Putamen (tissue), 1 donor: ENCODE measurements around the gene GLIS2.
A peak's percentile ranks its signal among the peaks of the same experiment; 100 is the strongest.

ENCODE experiments used
- DNase-seq: peaks from one replicate; pipeline ENCODE4 v3.0.0-alpha.2; 2016; ENCODE audit warnings: low spot score

Gene GLIS2

GRCh38 chr16:4371357-4372000 is 55.6 kb downstream of the GLIS2 start, which contains the start of gene VASN:
Gene VASN, plus strand, starts transcription at chr16:4371848. Its CDS starts 9,030 bp downstream, at chr16:4380878.
- no peak for DNase-seq

GRCh38 chr16:4372001-4372577 is 56.2 kb downstream of the GLIS2 start:
- DNase-seq = no peak

GRCh38 chr16:4372578-4373355 is 56.9 kb downstream of the GLIS2 start:
- DNase-seq = no peak

- no peak for DNase-seq
Measured at GRCh38 chr16:4373356-4373908, 57.6 kb downstream of the GLIS2 start.

- DNase-seq = no peak
Measured at GRCh38 chr16:4373909-4374742, 58.3 kb downstream of the GLIS2 start.

GRCh38 chr16:4375717-4376116 is 59.9 kb downstream of the GLIS2 start:
- no peak for DNase-seq

GRCh38 chr16:4376126-4376892 is 60.4 kb downstream of the GLIS2 start:
- peak; percentile 78 for DNase-seq

- no peak for DNase-seq
Measured at GRCh38 chr16:4376893-4377572, 61.2 kb downstream of the GLIS2 start.

- DNase-seq = no peak
Measured at GRCh38 chr16:4377573-4378154, 61.8 kb downstream of the GLIS2 start.

- no peak for DNase-seq
Measured at GRCh38 chr16:4378161-4378666, 62.3 kb downstream of the GLIS2 start.

GRCh38 chr16:4378999-4379690 is 63.3 kb downstream of the GLIS2 start:
- DNase-seq = no peak

- DNase-seq = no peak
Measured at GRCh38 chr16:4380119-4381063, 64.5 kb downstream of the GLIS2 start.

GRCh38 chr16:4381072-4381934 is 65.4 kb downstream of the GLIS2 start:
- no peak for DNase-seq

GRCh38 chr16:4381935-4382794 is 66.3 kb downstream of the GLIS2 start:
- no peak for DNase-seq

- DNase-seq = no peak
Measured at GRCh38 chr16:4382795-4383357, 67.0 kb downstream of the GLIS2 start.
